HAP-1 (cell line): ENCODE data around the gene SUDS3.
A peak's percentile ranks its signal among the peaks of the same experiment; 100 is the strongest.

Source experiments
- DNase-seq, 2 experiments: peaks; one replicate each; pipeline ENCODE4 v3.0.0-alpha.2; 2016 to 2020; ENCODE audit warnings: low spot score in 2 of 2
- H3K27me3 ChIP-seq: fragments of 250-450 bp; sonication (Bioruptor Pico); 2 replicates; pipeline ENCODE4 v1.5.1; 2020; ENCODE audit warnings: low read depth, mild to moderate bottlenecking, moderate library complexity
- H3K36me3 ChIP-seq: fragments of 250-450 bp; sonication (Bioruptor Pico); replicated peaks from 2 replicates; pipeline ENCODE4 v1.5.1; 2020; ENCODE audit warnings: mild to moderate bottlenecking
- H3K4me1 ChIP-seq: fragments of 250-450 bp; sonication (Bioruptor Pico); 2 replicates; pipeline ENCODE4 v1.5.1; 2020; ENCODE audit warnings: mild to moderate bottlenecking
- H3K4me3 ChIP-seq: fragments of 250-450 bp; sonication (Bioruptor Pico); 2 replicates; pipeline ENCODE4 v1.5.1; 2020; ENCODE audit warnings: mild to moderate bottlenecking, moderate library complexity
- H3K9me3 ChIP-seq: fragments of 250-450 bp; sonication (Bioruptor Pico); 2 replicates; pipeline ENCODE4 v1.5.1; 2020; ENCODE audit warnings: mild to moderate bottlenecking, moderate library complexity
- in situ Hi-C: fragments of 300-500 bp; cut with MboI; formaldehyde crosslinking; loops from 3 replicates; pipeline ENCODE4 v1.14.3; 2020; ENCODE audit warnings: low sequenced_read_pairs, inconsistent platforms, mixed read lengths

SUDS3 gene

GRCh38 chr12:118427819-118428218 is 51.5 kb downstream of the SUDS3 start:
- H3K27me3 ChIP-seq = no peaks in the 10 kb centered on the region
- in situ Hi-C loops = no loop called here
- H3K4me3 ChIP-seq = no peak overlapping the region
- no peaks in the 10 kb centered on the region for H3K9me3 ChIP-seq
- no peaks in the 10 kb centered on the region for H3K36me3 ChIP-seq
- no peak for DNase-seq
- no peaks in the 10 kb centered on the region for H3K4me1 ChIP-seq

- Histone ChIP-seq H3K36me3 (no peaks in the 10 kb centered on the region), H3K4me1 (no peaks in the 10 kb centered on the region), H3K27me3 (no peaks in the 10 kb centered on the region), H3K4me3 (no peak overlapping the region), H3K9me3 (no peaks in the 10 kb centered on the region)
- in situ Hi-C loops = no loop called here
- no peak for DNase-seq
Observed at GRCh38 chr12:118428643-118429042, 52.3 kb downstream of the SUDS3 start.

- in situ Hi-C loops = no loop called here
- H3K4me1 ChIP-seq = no peaks in the 10 kb centered on the region
Observed at GRCh38 chr12:118429688-118430383, 53.5 kb downstream of the SUDS3 start.

GRCh38 chr12:118430516-118430915 is 54.2 kb downstream of the SUDS3 start:
- Histone ChIP-seq H3K4me1 (no peaks in the 10 kb centered on the region), H3K4me3 (no peak overlapping the region), H3K36me3 (no peaks in the 10 kb centered on the region), H3K9me3 (no peaks in the 10 kb centered on the region), H3K27me3 (no peaks in the 10 kb centered on the region)
- in situ Hi-C loops = no loop called here
- no peak for DNase-seq

More at GRCh38 chr12:118429688-118430383, 53.5 kb downstream of the SUDS3 start:
- Histone ChIP-seq H3K9me3 (no peaks in the 10 kb centered on the region), H3K27me3 (no peaks in the 10 kb centered on the region), H3K4me3 (no peak overlapping the region), H3K36me3 (no peaks in the 10 kb centered on the region)
- no peak for DNase-seq

GRCh38 chr12:118432812-118433545 is 56.6 kb downstream of the SUDS3 start:
- no peak for DNase-seq
- Histone ChIP-seq H3K36me3 (no peaks in the 10 kb centered on the region), H3K4me1 (no peaks in the 10 kb centered on the region), H3K27me3 (peaks cover 7% of the 10 kb centered on the region), H3K9me3 (no peaks in the 10 kb centered on the region), H3K4me3 (no peak overlapping the region)
- in situ Hi-C loops = no loop called here

- in situ Hi-C loops = no loop called here
- Histone ChIP-seq H3K27me3 (peaks cover 13% of the 10 kb centered on the region), H3K36me3 (no peaks in the 10 kb centered on the region), H3K4me3 (no peak overlapping the region), H3K9me3 (no peaks in the 10 kb centered on the region), H3K4me1 (no peaks in the 10 kb centered on the region)
- peak in 1 of 2 experiments; percentile 54 for DNase-seq
Observed at GRCh38 chr12:118436002-118436730, 59.8 kb downstream of the SUDS3 start.

GRCh38 chr12:118436986-118437385 is 60.6 kb downstream of the SUDS3 start:
- in situ Hi-C loops = no loop called here

GRCh38 chr12:118439068-118439467 is 62.7 kb downstream of the SUDS3 start:
- no peaks in the 10 kb centered on the region for H3K36me3 ChIP-seq
- DNase-seq = no peak
- H3K27me3 ChIP-seq = peaks cover 13% of the 10 kb centered on the region
- no peaks in the 10 kb centered on the region for H3K4me1 ChIP-seq
- in situ Hi-C loops = no loop called here
- no peak overlapping the region for H3K4me3 ChIP-seq
- H3K9me3 ChIP-seq = no peaks in the 10 kb centered on the region

More at GRCh38 chr12:118436986-118437385, 60.6 kb downstream of the SUDS3 start:
- H3K27me3 ChIP-seq = peaks cover 13% of the 10 kb centered on the region
- no peak for DNase-seq
- no peaks in the 10 kb centered on the region for H3K36me3 ChIP-seq
- H3K9me3 ChIP-seq = no peaks in the 10 kb centered on the region
- H3K4me1 ChIP-seq = no peaks in the 10 kb centered on the region
- H3K4me3 ChIP-seq = no peak overlapping the region

GRCh38 chr12:118446247-118446646 is 69.9 kb downstream of the SUDS3 start:
- no peaks in the 10 kb centered on the region for H3K9me3 ChIP-seq
- H3K4me3 ChIP-seq = no peak overlapping the region
- DNase-seq = no peak
- H3K27me3 ChIP-seq = no peaks in the 10 kb centered on the region
- H3K36me3 ChIP-seq = no peaks in the 10 kb centered on the region
- no peaks in the 10 kb centered on the region for H3K4me1 ChIP-seq
- in situ Hi-C loops = no loop called here

- Histone ChIP-seq H3K27me3 (no peaks in the 10 kb centered on the region), H3K4me1 (no peaks in the 10 kb centered on the region), H3K9me3 (no peaks in the 10 kb centered on the region), H3K4me3 (no peak overlapping the region), H3K36me3 (no peaks in the 10 kb centered on the region)
- DNase-seq = no peak
- in situ Hi-C loops = no loop called here
Observed at GRCh38 chr12:118447181-118447580, 70.8 kb downstream of the SUDS3 start.

- in situ Hi-C loops = no loop called here
- DNase-seq = no peak
- Histone ChIP-seq H3K4me1 (no peaks in the 10 kb centered on the region), H3K9me3 (no peaks in the 10 kb centered on the region), H3K27me3 (no peaks in the 10 kb centered on the region), H3K4me3 (no peak overlapping the region), H3K36me3 (no peaks in the 10 kb centered on the region)
Observed at GRCh38 chr12:118448341-118448740, 72.0 kb downstream of the SUDS3 start.

GRCh38 chr12:118455327-118455726 is 79.0 kb downstream of the SUDS3 start:
- Histone ChIP-seq H3K4me3 (no peak overlapping the region), H3K9me3 (no peaks in the 10 kb centered on the region), H3K27me3 (peaks cover 3% of the 10 kb centered on the region; the same call in 1 of the 2 replicates), H3K36me3 (no peaks in the 10 kb centered on the region), H3K4me1 (no peaks in the 10 kb centered on the region)
- in situ Hi-C loops = no loop called here
- DNase-seq = no peak

- no peaks in the 10 kb centered on the region for H3K36me3 ChIP-seq
- no peaks in the 10 kb centered on the region for H3K4me1 ChIP-seq
- H3K9me3 ChIP-seq = no peaks in the 10 kb centered on the region
- H3K27me3 ChIP-seq = peaks cover 3% of the 10 kb centered on the region; the same call in 1 of the 2 replicates
- no peak overlapping the region for H3K4me3 ChIP-seq
- in situ Hi-C loops = no loop called here
- no peak for DNase-seq
Observed at GRCh38 chr12:118456741-118457140, 80.4 kb downstream of the SUDS3 start.

GRCh38 chr12:118459110-118459509 is 82.8 kb downstream of the SUDS3 start:
- Histone ChIP-seq H3K9me3 (no peaks in the 10 kb centered on the region), H3K4me1 (no peaks in the 10 kb centered on the region), H3K4me3 (no peak overlapping the region), H3K36me3 (no peaks in the 10 kb centered on the region), H3K27me3 (peaks cover under 1% of the 10 kb centered on the region; the same call in 1 of the 2 replicates)
- DNase-seq = no peak
- in situ Hi-C loops = no loop called here
